Mucosa of descending colon (tissue), 3 donors: Measurements from ENCODE around the gene GFOD1. TPM values are rescaled to one million over a fixed set of nuclear protein-coding genes. Genes with fewer than 3 reads are reported as not detected.
A peak's percentile ranks its signal among the peaks of the same experiment; 100 is the strongest.

Experiments used
- ATAC-seq: fragments of 200-7000 bp; cut with Tn5 transposase; one replicate; pipeline ENCODE4 v1.9.1; 2020; ENCODE audit warnings: mild to moderate bottlenecking, moderate library complexity
- DNase-seq, 3 donors: peaks; one replicate each; pipeline ENCODE4 v3.0.0-alpha.2; 2020
- H3K36me3 ChIP-seq: fragments of 200-600 bp; one replicate; pipeline ENCODE4 v1.8.0; 2021; ENCODE audit warnings: low read depth, mild to moderate bottlenecking
- H3K4me1 ChIP-seq: fragments of 200-600 bp; one replicate; pipeline ENCODE4 v1.8.0; 2021; ENCODE audit warnings: low read depth, mild to moderate bottlenecking
- H3K4me3 ChIP-seq: fragments of 200-600 bp; one replicate; pipeline ENCODE4 v1.8.0; 2021; ENCODE audit warnings: mild to moderate bottlenecking
- H3K9me3 ChIP-seq: fragments of 200-600 bp; one replicate; pipeline ENCODE4 v1.8.0; 2021; ENCODE audit warnings: mild to moderate bottlenecking
- intact Hi-C, 2 donors: fragments of 100-400 bp; cut with DNase I in 1 of 2; cut with micrococcal nuclease in 1 of 2; formaldehyde crosslinking; loops; one replicate each; pipeline versions ENCODE4 v1.11.0 to v1.11.1; 2022; cut with DNase I, micrococcal nuclease
- total RNA-seq, 3 donors: library from RNA; stranded (reverse); fragmentation: NEBNext Ultra II Directional in 2 of 3; extraction: Animal tissue kit (Norgen Biotek cat#: 25700) in 2 of 3; gene quantifications; one replicate each; pipeline versions ENCODE4 v1.2.1 to v1.2.4, GENCODE V29; 2021 to 2023
- TF ChIP-seq, protein P1 (sequence below): fragments of 200-600 bp; IDR thresholded peaks from one replicate; pipeline ENCODE4 v1.8.0; 2022; ENCODE audit warnings: antibody characterized with exemption, mild to moderate bottlenecking
- donor health status: DM: no; HTN: no; CAD: no; lungs with moderate emphysema.
- donor health status: DM: no; HTN: no; CAD: no.
- donor health status: DM: no; HTN: yes; CAD: no.

Gene GFOD1
- total RNA-seq, 3 donors from 2014 or later = 10.4 to 22.4 (median 13.2) TPM

DNA sequence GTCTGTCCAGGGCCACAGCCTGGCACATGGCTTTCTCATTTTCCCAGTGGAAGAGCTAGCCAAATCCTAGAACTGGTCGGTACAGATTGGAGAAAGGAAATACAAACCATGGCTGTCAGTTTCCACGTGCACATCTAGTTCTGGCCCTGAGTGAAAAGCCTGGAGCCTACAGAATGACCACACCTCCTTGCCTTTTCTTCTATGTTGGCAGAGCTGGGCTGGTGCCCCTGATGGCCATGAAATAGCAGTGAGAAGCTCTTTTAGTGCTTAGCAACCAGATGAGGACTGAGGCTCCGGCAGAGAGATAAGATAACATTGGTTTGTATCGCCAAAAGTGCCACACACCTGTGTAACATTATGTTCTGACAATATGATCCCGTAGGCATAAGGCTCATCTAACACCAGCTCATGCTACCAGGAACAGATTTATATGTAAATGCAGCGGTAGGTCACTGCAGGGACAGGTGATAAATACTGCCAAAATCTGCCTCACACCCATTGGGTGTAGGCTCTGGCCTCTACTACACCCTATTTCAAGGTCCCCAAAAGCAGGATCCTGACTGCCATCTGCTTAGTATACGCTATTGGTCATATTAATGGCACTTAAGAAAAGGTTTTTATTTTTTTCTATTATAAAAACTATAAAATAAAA lies 119.2 kb downstream of the GFOD1 start:
- H3K4me1 ChIP-seq = peaks cover 7% of the 10 kb centered on the region
- TF ChIP-seq, protein P1, sequence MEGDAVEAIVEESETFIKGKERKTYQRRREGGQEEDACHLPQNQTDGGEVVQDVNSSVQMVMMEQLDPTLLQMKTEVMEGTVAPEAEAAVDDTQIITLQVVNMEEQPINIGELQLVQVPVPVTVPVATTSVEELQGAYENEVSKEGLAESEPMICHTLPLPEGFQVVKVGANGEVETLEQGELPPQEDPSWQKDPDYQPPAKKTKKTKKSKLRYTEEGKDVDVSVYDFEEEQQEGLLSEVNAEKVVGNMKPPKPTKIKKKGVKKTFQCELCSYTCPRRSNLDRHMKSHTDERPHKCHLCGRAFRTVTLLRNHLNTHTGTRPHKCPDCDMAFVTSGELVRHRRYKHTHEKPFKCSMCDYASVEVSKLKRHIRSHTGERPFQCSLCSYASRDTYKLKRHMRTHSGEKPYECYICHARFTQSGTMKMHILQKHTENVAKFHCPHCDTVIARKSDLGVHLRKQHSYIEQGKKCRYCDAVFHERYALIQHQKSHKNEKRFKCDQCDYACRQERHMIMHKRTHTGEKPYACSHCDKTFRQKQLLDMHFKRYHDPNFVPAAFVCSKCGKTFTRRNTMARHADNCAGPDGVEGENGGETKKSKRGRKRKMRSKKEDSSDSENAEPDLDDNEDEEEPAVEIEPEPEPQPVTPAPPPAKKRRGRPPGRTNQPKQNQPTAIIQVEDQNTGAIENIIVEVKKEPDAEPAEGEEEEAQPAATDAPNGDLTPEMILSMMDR = no peak
- no peaks in the 10 kb centered on the region for H3K9me3 ChIP-seq
- no peak for DNase-seq
- intact Hi-C loops = no loop called here
- peak; percentile 30 for ATAC-seq
- H3K36me3 ChIP-seq = no peaks in the 10 kb centered on the region
- no peak overlapping the region for H3K4me3 ChIP-seq

DNA sequence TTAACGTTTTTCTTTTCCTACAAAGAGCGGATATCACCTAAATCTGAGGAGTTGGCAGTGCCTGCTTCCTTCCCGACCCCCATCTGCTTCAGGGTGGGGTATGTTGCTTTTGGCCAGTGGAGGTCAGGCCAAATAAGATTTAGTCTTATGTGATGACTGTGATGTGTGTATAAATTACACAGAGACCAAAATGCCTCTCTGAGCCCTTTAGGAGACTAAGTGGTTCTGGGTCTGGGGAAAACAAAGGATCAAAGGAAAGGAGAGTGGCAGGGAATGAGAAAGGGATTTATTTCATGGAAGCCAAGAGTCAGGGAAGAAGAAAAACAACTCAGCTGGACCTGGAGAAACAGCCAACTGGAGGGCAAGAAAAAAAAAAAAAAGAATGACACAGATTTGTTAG lies 120.0 kb downstream of the GFOD1 start:
- TF ChIP-seq, protein P1 = no peak
- no peak for DNase-seq
- intact Hi-C loops = no loop called here

GRCh38 chr6:13365320-13365719 lies 122.1 kb downstream of the GFOD1 start:
- intact Hi-C loops = no loop called here
- ATAC-seq (no peak), DNase-seq (no peak)
- no peak overlapping the region for H3K4me3 ChIP-seq
- no peaks in the 10 kb centered on the region for H3K36me3 ChIP-seq
- TF ChIP-seq, protein P1 = no peak
- H3K9me3 ChIP-seq = no peaks in the 10 kb centered on the region
- H3K4me1 ChIP-seq = peaks cover 7% of the 10 kb centered on the region

More for the DNA sequence above, 120.0 kb downstream of the GFOD1 start:
- no peaks in the 10 kb centered on the region for H3K36me3 ChIP-seq
- H3K4me1 ChIP-seq = peaks cover 7% of the 10 kb centered on the region
- no peak for ATAC-seq
- no peaks in the 10 kb centered on the region for H3K9me3 ChIP-seq
- no peak overlapping the region for H3K4me3 ChIP-seq

- intact Hi-C loops = no loop called here
- no peak for DNase-seq
- ATAC-seq = no peak
- Histone ChIP-seq H3K36me3 (no peaks in the 10 kb centered on the region), H3K9me3 (no peaks in the 10 kb centered on the region), H3K4me3 (no peak overlapping the region), H3K4me1 (peaks cover 7% of the 10 kb centered on the region)
- TF ChIP-seq, protein P1 = no peak
Observed at GRCh38 chr6:13364842-13365241, 122.6 kb downstream of the GFOD1 start.

DNA sequence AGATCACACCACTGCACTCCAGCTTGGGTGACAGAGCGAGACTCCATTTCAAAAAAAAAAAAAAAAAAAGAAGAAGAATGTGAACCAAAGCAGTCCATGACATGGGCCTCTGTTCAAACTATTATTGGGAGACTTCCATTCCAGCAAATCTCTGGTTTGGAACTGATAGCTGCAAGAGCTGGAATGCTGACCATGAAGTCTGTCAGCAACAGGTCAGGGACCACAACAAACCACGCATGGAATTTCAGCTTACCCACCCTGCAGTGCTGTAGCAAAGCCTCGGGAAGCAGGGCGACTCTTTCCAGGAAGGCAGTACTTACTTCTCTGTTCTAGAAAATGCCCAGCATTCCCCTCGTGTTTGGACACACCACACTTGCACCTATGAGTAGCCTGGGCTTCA lies 125.0 kb downstream of the GFOD1 start:
- Histone ChIP-seq H3K4me1 (peaks cover 7% of the 10 kb centered on the region), H3K4me3 (no peak overlapping the region), H3K36me3 (no peaks in the 10 kb centered on the region), H3K9me3 (no peaks in the 10 kb centered on the region)
- TF ChIP-seq, protein P1 = no peak
- DNase-seq (no peak), ATAC-seq (no peak)
- intact Hi-C loops = no loop called here
